WTC11 (cell line): ENCODE data around the gene LUM. TPM values are rescaled to one million over a fixed set of nuclear protein-coding genes. Genes with fewer than 3 reads are reported as not detected.

Source experiments
- ATAC-seq: fragments of 200-7000 bp; cut with Tn5 transposase; 2 replicates; pipeline ENCODE4 v1.10.0; 2021; ENCODE audit warnings: mild to moderate bottlenecking, moderate library complexity
- CTCF ChIA-PET: fragments of 300-600 bp; sonication (Branson Sonifier 250); formaldehyde crosslinking; loops from one replicate; lab custom pipeline; 2021; ENCODE audit warnings: antibody characterized with exemption; lab: Charles Lee
- POLR2A ChIA-PET: fragments of 350-600 bp; sonication (Branson Sonifier 250); formaldehyde crosslinking; loops from one replicate; lab custom pipeline; 2021; ENCODE audit warnings: antibody characterized with exemption; lab: Charles Lee
- DNase-seq: peaks from one replicate; pipeline ENCODE4 v3.0.0; 2021; ENCODE audit warnings: low spot score
- H3K27ac Mint-ChIP-seq: 2 replicates; pipeline ENCODE4 v1.8.0; 2021; ENCODE audit warnings: mixed read lengths
- H3K27me3 Mint-ChIP-seq: 2 replicates; pipeline ENCODE4 v1.8.0; 2021; ENCODE audit warnings: low read depth, mild to moderate bottlenecking, moderate library complexity, mixed read lengths
- H3K36me3 Mint-ChIP-seq: 2 replicates; pipeline ENCODE4 v1.8.0; 2021; ENCODE audit warnings: mixed read lengths
- H3K4me1 Mint-ChIP-seq: 2 replicates; pipeline ENCODE4 v1.8.0; 2022; ENCODE audit warnings: mixed read lengths
- H3K4me3 Mint-ChIP-seq: 2 replicates; pipeline ENCODE4 v1.8.0; 2021; ENCODE audit warnings: mild to moderate bottlenecking, moderate library complexity, mixed read lengths
- H3K9me3 Mint-ChIP-seq: 2 replicates; pipeline ENCODE4 v1.8.0; 2021; ENCODE audit warnings: mixed read lengths
- AFF4 ChIP-seq: sonication (generic); formaldehyde crosslinking; IDR thresholded peaks from 2 replicates; pipeline ENCODE4 v1.8.1; 2023; ENCODE audit warnings: mild to moderate bottlenecking, missing genetic modification reagents, borderline replicate concordance
- ATF1 ChIP-seq: sonication (generic); formaldehyde crosslinking; IDR thresholded peaks from 2 replicates; pipeline ENCODE4 v1.8.1; 2023; ENCODE audit warnings: mild to moderate bottlenecking, moderate library complexity, missing genetic modification reagents
- CBFB ChIP-seq: sonication (generic); formaldehyde crosslinking; IDR thresholded peaks from 2 replicates; pipeline ENCODE4 v1.8.1; 2022; ENCODE audit warnings: mild to moderate bottlenecking, low read depth, missing genetic modification reagents
- CREB1 ChIP-seq: sonication (generic); formaldehyde crosslinking; IDR thresholded peaks from 2 replicates; pipeline ENCODE4 v1.8.0; 2023; ENCODE audit warnings: mild to moderate bottlenecking, missing genetic modification reagents
- EMX1 ChIP-seq: fragments of 250-450 bp; sonication (Bioruptor Pico); IDR thresholded peaks from 2 replicates; pipeline ENCODE4 v1.8.0; 2021; ENCODE audit warnings: mild to moderate bottlenecking
- FOXK1 ChIP-seq: sonication (generic); formaldehyde crosslinking; IDR thresholded peaks from 2 replicates; pipeline ENCODE4 v1.8.0; 2022; ENCODE audit warnings: mild to moderate bottlenecking, moderate library complexity, missing genetic modification reagents
- GTF2I ChIP-seq: fragments of 250-450 bp; sonication (Bioruptor Pico); conservative IDR thresholded peaks from 2 replicates; pipeline ENCODE4 v1.4.0; 2021; ENCODE audit warnings: mild to moderate bottlenecking
- NFATC4 ChIP-seq: fragments of 250-450 bp; sonication (Bioruptor Pico); IDR thresholded peaks from 2 replicates; pipeline ENCODE4 v1.9.0; 2021; ENCODE audit warnings: mild to moderate bottlenecking
- SMAD3 ChIP-seq: sonication (generic); formaldehyde crosslinking; IDR thresholded peaks from 2 replicates; pipeline ENCODE4 v1.8.0; 2022; ENCODE audit warnings: missing genetic modification reagents, mild to moderate bottlenecking, borderline replicate concordance
- ZBTB21 ChIP-seq: sonication (generic); formaldehyde crosslinking; IDR thresholded peaks from 2 replicates; pipeline ENCODE4 v1.8.1; 2023; ENCODE audit warnings: mild to moderate bottlenecking, missing genetic modification reagents, borderline replicate concordance
- ZNF416 ChIP-seq: fragments of 250-450 bp; sonication (Bioruptor Pico); IDR thresholded peaks from 2 replicates; pipeline ENCODE4 v1.9.0; 2021; ENCODE audit warnings: mild to moderate bottlenecking, inconsistent platforms
- ZNF512 ChIP-seq: sonication (generic); formaldehyde crosslinking; IDR thresholded peaks from 2 replicates; pipeline ENCODE4 v1.8.1; 2022; ENCODE audit warnings: missing genetic modification reagents, borderline replicate concordance
- ZNF671 ChIP-seq: fragments of 250-450 bp; sonication (Bioruptor Pico); IDR thresholded peaks from 2 replicates; pipeline ENCODE4 v1.8.0; 2021; ENCODE audit warnings: mild to moderate bottlenecking
- total RNA-seq: library from RNA; stranded (reverse); gene quantifications from 3 replicates; pipeline ENCODE4 v1.2.3, GENCODE V29; 2021
- TF ChIP-seq, protein P1 (sequence below): sonication (generic); formaldehyde crosslinking; IDR thresholded peaks from 2 replicates; pipeline ENCODE4 v1.8.1; 2023; ENCODE audit warnings: mild to moderate bottlenecking, missing genetic modification reagents
- TF ChIP-seq, protein P2 (sequence below): sonication (generic); formaldehyde crosslinking; IDR thresholded peaks from 2 replicates; pipeline ENCODE4 v1.8.1; 2022; ENCODE audit warnings: mild to moderate bottlenecking, missing genetic modification reagents, moderate library complexity, borderline replicate concordance
- TF ChIP-seq, protein P3 (sequence below): sonication (generic); formaldehyde crosslinking; IDR thresholded peaks from 2 replicates; pipeline ENCODE4 v1.8.1; 2022; ENCODE audit warnings: low read depth, mild to moderate bottlenecking, moderate library complexity, missing genetic modification reagents, borderline replicate concordance
- TF ChIP-seq, protein P4 (sequence below): fragments of 250-450 bp; sonication (Bioruptor Pico); IDR thresholded peaks from 2 replicates; pipeline ENCODE4 v2.1.2; 2022; ENCODE audit warnings: mild to moderate bottlenecking, moderate library complexity

LUM gene
- total RNA-seq, 1 experiment from 2014 or later = 0.28 TPM

DNA sequence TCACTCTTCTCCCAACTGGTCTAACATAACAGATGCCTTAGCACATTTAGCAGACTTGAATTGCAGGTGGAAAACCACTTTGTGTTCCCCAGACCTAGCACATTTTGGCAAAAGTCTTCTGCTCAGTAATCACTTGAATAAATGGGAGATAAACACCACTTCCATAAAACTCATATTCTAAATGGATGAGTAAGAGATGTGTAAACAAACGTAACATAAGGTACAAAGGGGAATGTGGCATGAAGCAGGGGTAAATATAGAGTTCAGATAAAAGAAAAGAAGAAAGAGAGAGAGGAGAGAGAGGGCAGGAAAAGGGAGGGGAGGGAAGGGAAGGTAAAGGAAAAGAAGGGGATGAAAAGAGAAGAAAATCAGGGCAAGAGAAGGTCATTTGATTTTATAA, 36.4 kb downstream of the LUM start:
- Mint-ChIP-seq H3K36me3 (no peaks in the 10 kb centered on the region), H3K27ac (no peak overlapping the region), H3K9me3 (no peaks in the 10 kb centered on the region), H3K4me1 (peaks cover 12% of the 10 kb centered on the region), H3K27me3 (peaks cover 6% of the 10 kb centered on the region; the same call in 1 of the 2 replicates), H3K4me3 (no peak overlapping the region)
- POLR2A ChIA-PET = no interaction called here
- DNase-seq = no peak
- ATAC-seq = no peak
- CTCF ChIA-PET = no interaction called here
- TF ChIP-seq CBFB (CRISPR knock-in tag) = no peak
- no peak for TF ChIP-seq GTF2I (CRISPR knock-in tag)
- TF ChIP-seq, protein P1, sequence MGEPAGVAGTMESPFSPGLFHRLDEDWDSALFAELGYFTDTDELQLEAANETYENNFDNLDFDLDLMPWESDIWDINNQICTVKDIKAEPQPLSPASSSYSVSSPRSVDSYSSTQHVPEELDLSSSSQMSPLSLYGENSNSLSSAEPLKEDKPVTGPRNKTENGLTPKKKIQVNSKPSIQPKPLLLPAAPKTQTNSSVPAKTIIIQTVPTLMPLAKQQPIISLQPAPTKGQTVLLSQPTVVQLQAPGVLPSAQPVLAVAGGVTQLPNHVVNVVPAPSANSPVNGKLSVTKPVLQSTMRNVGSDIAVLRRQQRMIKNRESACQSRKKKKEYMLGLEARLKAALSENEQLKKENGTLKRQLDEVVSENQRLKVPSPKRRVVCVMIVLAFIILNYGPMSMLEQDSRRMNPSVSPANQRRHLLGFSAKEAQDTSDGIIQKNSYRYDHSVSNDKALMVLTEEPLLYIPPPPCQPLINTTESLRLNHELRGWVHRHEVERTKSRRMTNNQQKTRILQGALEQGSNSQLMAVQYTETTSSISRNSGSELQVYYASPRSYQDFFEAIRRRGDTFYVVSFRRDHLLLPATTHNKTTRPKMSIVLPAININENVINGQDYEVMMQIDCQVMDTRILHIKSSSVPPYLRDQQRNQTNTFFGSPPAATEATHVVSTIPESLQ (CRISPR knock-in tag) = no peak
- TF ChIP-seq ZNF416 = no peak
- TF ChIP-seq, protein P2, sequence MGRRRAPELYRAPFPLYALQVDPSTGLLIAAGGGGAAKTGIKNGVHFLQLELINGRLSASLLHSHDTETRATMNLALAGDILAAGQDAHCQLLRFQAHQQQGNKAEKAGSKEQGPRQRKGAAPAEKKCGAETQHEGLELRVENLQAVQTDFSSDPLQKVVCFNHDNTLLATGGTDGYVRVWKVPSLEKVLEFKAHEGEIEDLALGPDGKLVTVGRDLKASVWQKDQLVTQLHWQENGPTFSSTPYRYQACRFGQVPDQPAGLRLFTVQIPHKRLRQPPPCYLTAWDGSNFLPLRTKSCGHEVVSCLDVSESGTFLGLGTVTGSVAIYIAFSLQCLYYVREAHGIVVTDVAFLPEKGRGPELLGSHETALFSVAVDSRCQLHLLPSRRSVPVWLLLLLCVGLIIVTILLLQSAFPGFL = no peak
- no peak for TF ChIP-seq CREB1 (CRISPR knock-in tag)
- no peak for TF ChIP-seq SMAD3
- no peak for TF ChIP-seq ZNF671 (CRISPR knock-in tag)
- TF ChIP-seq NFATC4 = no peak
- TF ChIP-seq ATF1 = no peak
- TF ChIP-seq ZNF512 (CRISPR knock-in tag) = no peak
- no peak for TF ChIP-seq EMX1 (CRISPR knock-in tag)
- TF ChIP-seq ZBTB21 (CRISPR knock-in tag) = no peak
- TF ChIP-seq, protein P3, sequence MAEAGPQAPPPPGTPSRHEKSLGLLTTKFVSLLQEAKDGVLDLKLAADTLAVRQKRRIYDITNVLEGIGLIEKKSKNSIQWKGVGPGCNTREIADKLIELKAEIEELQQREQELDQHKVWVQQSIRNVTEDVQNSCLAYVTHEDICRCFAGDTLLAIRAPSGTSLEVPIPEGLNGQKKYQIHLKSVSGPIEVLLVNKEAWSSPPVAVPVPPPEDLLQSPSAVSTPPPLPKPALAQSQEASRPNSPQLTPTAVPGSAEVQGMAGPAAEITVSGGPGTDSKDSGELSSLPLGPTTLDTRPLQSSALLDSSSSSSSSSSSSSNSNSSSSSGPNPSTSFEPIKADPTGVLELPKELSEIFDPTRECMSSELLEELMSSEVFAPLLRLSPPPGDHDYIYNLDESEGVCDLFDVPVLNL (CRISPR knock-in tag) = no peak
- TF ChIP-seq FOXK1 (CRISPR knock-in tag) = no peak
- no peak for TF ChIP-seq AFF4 (CRISPR knock-in tag)
- TF ChIP-seq, protein P4, sequence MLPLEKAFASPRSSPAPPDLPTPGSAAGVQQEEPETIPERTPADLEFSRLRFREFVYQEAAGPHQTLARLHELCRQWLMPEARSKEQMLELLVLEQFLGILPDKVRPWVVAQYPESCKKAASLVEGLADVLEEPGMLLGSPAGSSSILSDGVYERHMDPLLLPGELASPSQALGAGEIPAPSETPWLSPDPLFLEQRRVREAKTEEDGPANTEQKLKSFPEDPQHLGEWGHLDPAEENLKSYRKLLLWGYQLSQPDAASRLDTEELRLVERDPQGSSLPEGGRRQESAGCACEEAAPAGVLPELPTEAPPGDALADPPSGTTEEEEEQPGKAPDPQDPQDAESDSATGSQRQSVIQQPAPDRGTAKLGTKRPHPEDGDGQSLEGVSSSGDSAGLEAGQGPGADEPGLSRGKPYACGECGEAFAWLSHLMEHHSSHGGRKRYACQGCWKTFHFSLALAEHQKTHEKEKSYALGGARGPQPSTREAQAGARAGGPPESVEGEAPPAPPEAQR (CRISPR knock-in tag) = no peak
- TF ChIP-seq, all 79 proteins: peak for 0
